Stimulated activated CD8-positive, alpha-beta memory T cell treated with anti-CD3 and anti-CD28 coated beads, Interleukin-15, amount 100 ng/mL, for 24 hours (primary cell): Measurements from ENCODE around the gene KLK2.
"Not testable (repeated sequence)": the region's sequence is repeated elsewhere in the genome, so short reads cannot be mapped to it uniquely, and the experiment has no call there.

Source experiments
- DNase-seq: peaks from one replicate; pipeline ENCODE4 v3.0.0-alpha.2; 2020; ENCODE audit warnings: low read depth

KLK2 gene

GRCh38 chr19:50894478-50895356 lies 21.5 kb downstream of the KLK2 start:
- no peak for DNase-seq

DNA sequence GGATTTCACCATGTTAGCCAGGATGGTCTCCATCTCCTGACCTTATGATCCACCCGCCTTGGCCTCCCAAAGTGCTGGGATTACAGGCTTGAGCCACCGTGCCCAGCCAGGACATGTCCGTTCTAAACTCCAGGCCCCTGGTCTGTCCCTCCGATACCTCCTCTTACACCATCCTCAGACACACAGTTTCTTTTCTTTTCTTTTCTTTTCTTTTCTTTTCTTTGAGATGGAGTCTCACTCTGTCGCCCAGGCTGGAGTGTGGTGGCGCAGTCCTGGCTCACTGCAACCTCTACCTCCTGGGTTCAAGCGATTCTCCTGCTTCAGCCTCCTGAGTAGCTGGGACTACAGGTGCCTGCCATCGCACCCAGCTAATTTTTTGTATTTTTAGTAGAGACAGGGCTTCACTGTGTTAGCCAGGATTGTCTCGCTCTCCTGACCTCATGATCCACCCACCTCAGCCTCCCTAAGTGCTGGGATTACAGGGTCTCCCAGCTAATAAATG lies 22.9 kb downstream of the KLK2 start:
- DNase-seq: not testable (repeated sequence)

GRCh38 chr19:50896591-50897190 lies 23.5 kb downstream of the KLK2 start:
- no peak for DNase-seq

- DNase-seq: no peak
These were observed 24.0 kb downstream of the KLK2 start for GRCh38 chr19:50897191-50897607.

DNA sequence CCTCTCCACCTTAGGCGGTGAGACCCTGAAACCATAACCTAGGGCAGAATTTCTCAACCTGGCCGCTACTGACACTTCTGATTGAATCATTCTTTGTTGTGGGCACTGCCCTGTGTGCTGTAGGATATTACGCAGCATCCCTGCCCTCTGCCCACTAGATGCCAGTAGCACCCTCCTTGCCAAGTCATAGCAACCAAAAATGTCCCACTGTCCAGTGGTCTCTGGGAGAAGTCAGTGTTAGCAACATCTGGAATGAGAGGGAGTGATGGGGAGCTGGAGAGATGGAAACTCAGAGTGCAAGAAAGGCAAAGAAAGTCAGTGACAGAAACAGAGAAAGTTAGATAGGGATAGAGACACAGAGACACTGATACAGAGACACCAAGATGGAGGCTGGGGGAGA lies 24.4 kb downstream of the KLK2 start:
- no peak for DNase-seq

- no peak for DNase-seq
These were observed 24.8 kb downstream of the KLK2 start for GRCh38 chr19:50898018-50898417.

GRCh38 chr19:50899569-50899968 lies 26.3 kb downstream of the KLK2 start:
- DNase-seq: no peak

- no peak for DNase-seq
These were observed 29.4 kb downstream of the KLK2 start for GRCh38 chr19:50902640-50903039.

DNA sequence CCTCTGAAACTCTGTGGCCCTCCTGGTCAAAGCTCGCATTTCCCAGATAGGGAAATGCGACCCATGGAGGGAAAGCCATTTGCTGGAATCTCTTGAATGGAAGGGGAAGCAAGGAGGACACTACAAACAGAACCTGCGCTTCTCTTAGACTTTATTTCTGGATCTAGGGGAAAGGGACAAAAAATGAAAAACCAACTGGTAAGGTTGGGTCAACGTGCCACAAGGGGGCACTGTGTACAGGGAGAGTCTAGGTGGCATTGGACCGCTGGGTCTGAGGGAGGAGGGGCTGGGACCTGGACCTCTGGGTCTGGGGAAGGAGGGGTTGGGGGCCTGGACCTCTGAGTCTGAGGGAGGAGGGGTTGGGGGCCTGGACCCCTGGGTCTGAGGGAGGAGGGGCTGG lies 33.0 kb downstream of the KLK2 start:
- DNase-seq: peak; percentile 20

DNA sequence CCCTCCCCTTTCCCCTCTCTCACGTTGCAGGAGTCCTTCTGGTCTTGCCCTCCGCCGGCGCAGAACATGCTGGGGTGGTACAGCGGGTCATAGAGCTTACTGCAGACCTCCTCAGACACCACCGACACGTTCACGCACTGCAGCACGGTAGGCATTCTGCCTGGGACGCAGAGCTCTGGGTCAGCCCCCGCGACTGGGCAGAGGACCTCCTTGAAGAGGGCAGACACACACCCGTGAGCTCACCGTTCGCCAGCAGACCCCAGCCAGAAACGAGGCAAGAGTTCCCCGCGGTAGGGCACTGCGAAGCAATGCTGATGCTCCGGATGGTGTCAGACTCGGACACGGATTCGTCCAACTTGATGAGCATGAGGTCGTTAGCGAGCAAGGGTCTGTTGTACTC lies 35.1 kb downstream of the KLK2 start:
- no peak for DNase-seq

DNA sequence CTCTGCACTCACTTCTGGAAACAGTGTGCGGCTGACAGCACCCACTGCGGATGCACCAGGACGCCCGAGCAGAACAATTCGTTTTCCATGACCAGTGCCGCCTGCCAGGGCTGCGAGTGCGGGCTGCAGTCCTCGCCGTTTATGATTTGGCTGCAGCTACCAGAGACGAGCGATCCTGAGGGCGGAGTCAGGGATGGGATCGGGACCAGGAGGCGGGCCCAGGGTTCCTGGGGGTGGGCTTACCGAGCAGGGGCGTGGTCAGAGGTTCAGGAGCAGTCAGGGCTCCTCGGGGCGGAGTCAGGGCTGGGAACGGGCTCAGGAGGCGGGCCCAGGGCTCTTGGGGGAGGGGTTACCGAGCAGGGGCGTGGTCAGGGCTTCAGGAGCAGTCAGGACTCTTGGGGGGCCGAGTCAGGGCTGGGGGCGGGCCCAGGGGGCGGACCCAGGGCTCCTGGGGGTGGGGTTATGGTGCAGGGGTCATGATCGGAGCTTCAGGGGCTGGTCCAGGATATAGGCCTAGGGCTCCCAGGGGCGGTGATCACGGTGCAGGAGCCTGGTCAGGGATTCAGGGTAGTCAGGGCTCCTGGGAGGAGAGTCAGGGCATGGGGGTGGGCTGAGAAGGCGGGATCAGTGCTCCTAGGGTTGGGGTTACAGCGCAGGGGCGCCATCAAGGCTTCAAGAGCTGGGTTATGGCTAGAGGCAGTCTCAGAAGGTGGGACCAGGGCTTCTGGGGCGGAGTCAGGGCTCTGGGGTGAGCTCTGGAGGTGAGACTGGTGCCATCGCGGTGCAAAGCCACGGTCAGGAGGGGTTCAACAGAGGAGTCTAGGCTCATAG lies 36.2 kb downstream of the KLK2 start:
- DNase-seq: no peak

DNA sequence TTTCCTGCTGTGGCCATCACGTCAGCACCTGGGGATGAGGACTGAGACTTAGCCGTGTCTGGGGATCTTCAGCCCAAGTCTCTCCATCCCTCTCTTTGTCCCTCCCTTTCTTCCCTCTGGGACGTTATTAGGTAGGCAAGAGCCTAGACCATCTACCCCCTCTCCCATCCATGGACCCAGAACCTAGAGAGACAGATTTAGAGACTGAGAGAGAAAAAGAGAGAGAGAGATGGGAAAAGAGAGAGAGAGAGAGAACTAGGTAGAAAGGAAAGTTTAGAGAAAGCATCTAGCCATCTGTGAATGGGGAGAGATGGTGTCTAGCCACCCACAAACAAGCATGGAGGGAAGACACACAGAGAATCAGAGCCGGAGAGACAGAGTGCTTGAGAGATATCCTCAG lies 37.5 kb downstream of the KLK2 start:
- DNase-seq: no peak

DNA sequence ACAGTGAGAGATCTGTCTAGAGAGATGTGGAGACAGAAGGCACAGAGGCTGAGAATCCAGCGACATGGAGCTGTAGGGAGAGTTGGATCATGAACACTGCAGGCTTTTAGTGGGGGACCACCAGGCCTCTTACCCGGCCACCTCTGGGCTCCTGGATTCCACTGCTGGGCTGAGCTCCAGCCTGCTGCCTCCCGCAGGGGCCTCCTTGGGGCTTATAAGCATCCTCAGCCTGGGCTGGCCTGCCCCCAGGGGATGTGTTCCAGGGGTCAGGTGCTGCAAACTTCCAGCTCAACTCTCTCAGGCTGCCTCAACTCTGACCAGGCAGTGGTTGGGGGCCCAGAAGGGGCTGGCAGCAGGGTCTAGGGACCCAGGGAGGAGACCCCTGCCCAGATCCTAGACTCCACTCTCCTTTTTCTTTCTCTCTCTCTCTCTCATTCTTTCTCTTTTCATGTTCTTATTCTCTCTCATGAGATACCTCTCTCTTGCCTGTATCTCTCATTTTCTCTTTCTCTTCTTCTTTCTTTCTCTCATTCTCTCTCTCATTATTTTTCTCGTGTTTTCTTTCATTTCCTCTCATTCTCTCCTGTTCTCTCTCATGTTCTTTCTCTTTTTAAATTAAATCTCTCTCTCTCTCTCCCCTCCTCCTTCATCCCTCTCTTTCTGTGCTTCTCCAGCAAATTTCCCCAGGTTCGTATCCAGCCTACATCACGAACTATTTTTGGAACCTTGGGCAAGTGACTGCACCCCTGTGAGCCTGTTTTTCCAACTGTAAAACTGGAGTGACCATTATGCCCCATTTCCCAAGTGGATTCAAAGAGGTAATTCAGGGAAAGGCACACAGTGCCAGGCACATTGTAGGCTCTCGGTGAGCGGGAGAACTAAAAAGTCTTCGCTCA lies 38.2 kb downstream of the KLK2 start, which contains the start of gene KLK4:
KLK4 (minus strand) TSS at position 190 of the 896 bp plus-strand sequence. CDS start 657 bp downstream, outside the sequence.
- no peak for DNase-seq

DNA sequence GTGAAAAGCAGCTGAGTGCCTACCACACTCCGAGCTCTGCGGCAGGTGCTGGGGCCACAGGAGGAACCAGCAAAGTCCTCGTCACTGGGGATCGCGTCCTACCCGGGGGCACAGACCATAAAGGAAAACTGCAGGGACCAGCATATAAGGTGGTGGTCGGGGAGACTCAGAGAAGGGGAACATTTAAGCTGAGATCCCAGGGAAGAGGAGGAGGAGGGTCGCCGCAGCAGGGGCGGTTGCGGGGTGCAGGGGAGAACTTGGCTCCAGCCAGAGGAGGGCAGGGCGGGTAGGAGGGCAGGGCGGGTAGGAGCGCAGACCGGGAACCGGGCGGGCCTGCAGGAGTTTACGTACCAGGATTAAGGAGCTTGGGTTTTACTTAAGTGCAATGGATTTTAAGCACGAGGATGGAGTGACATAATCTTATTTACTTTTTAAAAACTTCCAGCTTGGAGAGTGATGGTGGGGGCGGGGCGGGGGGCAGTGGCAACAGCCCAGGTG lies 38.9 kb downstream of the KLK2 start:
- DNase-seq: no peak

- DNase-seq: no peak
These were observed 39.8 kb downstream of the KLK2 start for GRCh38 chr19:50912727-50913716.

- no peak for DNase-seq
These were observed 42.8 kb downstream of the KLK2 start for GRCh38 chr19:50916069-50916468.

DNA sequence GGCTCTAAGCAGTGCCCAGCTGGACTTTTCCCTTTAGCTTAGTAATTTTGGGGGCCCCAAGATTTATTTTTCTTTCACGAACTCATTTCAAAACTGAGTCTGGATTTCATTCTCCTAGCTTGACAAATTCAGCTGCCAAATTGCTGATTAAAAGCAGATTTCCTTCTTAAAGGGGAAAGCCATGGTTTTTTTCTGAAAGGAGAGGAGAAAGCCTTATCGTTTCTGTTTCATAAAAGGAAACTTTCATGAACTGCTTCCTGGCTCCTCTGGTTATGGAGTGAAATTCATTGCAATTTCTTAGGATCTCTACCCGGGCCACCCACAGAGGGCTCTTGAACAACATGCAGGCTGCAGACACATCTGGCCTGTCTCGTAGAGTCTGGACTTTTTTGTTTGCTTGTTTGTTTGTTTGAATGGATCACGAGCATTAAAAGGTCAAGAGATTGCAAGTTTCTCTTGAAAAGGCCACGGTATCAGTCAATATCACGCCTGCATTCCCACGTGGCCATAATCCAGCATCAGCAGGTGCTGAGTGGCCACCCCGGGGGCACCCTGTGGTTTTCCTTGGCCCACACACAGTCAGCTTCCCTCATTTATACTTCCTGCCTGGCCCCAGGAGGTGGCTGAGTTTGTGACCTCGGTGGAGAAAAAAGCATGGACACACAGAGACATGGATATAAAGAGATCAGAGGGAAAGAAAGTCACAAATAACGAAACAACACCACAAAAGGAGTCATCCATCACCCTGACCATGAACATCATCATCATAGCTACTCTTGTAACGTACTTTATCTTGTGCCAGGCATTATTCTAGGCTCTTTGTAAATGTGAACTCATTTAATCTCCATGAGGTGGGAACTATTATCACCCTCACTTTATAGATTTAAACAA lies 48.4 kb downstream of the KLK2 start:
- DNase-seq: no peak

GRCh38 chr19:50922317-50922853 lies 49.1 kb downstream of the KLK2 start:
- peak; percentile 45 for DNase-seq

GRCh38 chr19:50924586-50924985 lies 51.3 kb downstream of the KLK2 start:
- no peak for DNase-seq
